GM18498 (cell line): ENCODE results near the gene PIGQ.
A peak's percentile ranks its signal among the peaks of the same experiment; 100 is the strongest.

Experiments
- ATAC-seq: cut with Tn5 transposase; IDR thresholded peaks from one replicate; pipeline ENCODE4 v1.9.1; 2021; ENCODE audit warnings: mild to moderate bottlenecking, moderate library complexity; ENCODE audit not compliant: unreplicated experiment

Gene PIGQ

GRCh38 chr16:566475-567372, 3.0 kb upstream of the PIGQ start, which contains the start of gene NHLRC4:
TSS of gene NHLRC4 (plus strand) at chr16:567005. CDS start at chr16:568048, 1,043 bp downstream.
- ATAC-seq = peak; percentile 44

GRCh38 chr16:567373-568256, 2.2 kb upstream of the PIGQ start:
- no peak for ATAC-seq

GRCh38 chr16:568401-569258, 1.1 kb upstream of the PIGQ start:
- no peak for ATAC-seq

- ATAC-seq = no peak
These were observed 3.3 kb downstream of the PIGQ start for GRCh38 chr16:572865-573650.

GRCh38 chr16:574021-574760, 4.4 kb downstream of the PIGQ start:
- ATAC-seq = no peak

- no peak for ATAC-seq
These were observed 5.8 kb downstream of the PIGQ start for GRCh38 chr16:575354-576196.

GRCh38 chr16:576197-576822, 6.5 kb downstream of the PIGQ start:
- ATAC-seq = no peak

- ATAC-seq = no peak
These were observed 7.0 kb downstream of the PIGQ start for GRCh38 chr16:576823-577201.

- ATAC-seq = no peak
These were observed 8.0 kb downstream of the PIGQ start for GRCh38 chr16:577796-578195.

GRCh38 chr16:578232-578869, 8.6 kb downstream of the PIGQ start:
- no peak for ATAC-seq

- no peak for ATAC-seq
These were observed 9.2 kb downstream of the PIGQ start for GRCh38 chr16:578870-579405.

GRCh38 chr16:580141-580945, 10.6 kb downstream of the PIGQ start:
- no peak for ATAC-seq

- no peak for ATAC-seq
These were observed 11.3 kb downstream of the PIGQ start for GRCh38 chr16:580946-581498.

- no peak for ATAC-seq
These were observed 12.4 kb downstream of the PIGQ start for GRCh38 chr16:582218-582613.

GRCh38 chr16:582614-583331, 13.0 kb downstream of the PIGQ start:
- no peak for ATAC-seq

GRCh38 chr16:583470-583814, 13.7 kb downstream of the PIGQ start:
- no peak for ATAC-seq
